Thyroid gland (tissue), 4 donors: ENCODE data around the gene FHIT.

Experiments used
- CTCF ChIP-seq, 6 experiments: fragments of 200-600 bp in 3 of 6; fragments of 450-650 bp in 3 of 6; sonication (generic) in 3 of 6; IDR thresholded peaks; one replicate each; pipeline ENCODE4 v1.5.1; 2016 to 2019; ENCODE audit warnings: antibody characterized with exemption in 6 of 6, mild to moderate bottlenecking in 2 of 6, inconsistent platforms in 1 of 6, moderate library complexity in 1 of 6
- POLR2A ChIP-seq, 2 donors: fragments of 450-650 bp; IDR thresholded peaks; one replicate each; pipeline ENCODE4 v1.6.1; 2017; ENCODE audit warnings: antibody characterized with exemption in 2 of 2, mild to moderate bottlenecking in 2 of 2, moderate library complexity in 1 of 2

GRCh38 chr3:60600848-60601247 is 650.4 kb downstream of the FHIT start:
- no peak for TF ChIP-seq CTCF (IDR thresholded peaks at IDR 0.05)
- no peak for TF ChIP-seq POLR2A (IDR thresholded peaks at IDR 0.05)
